Measurements from ENCODE around the gene SFT2D3. TPM values are rescaled to one million over a fixed set of nuclear protein-coding genes. Genes with fewer than 3 reads are reported as not detected.

The SFT2D3 gene
- total and polyA plus RNA-seq, 2 of the 13 experiments (the other 11 are each of a cell fraction or from before 2014, with no cell fraction given), result 8.3 to 9.4 TPM

GRCh38 chr2:127659408-127660290 lies 41.6 kb upstream of the SFT2D3 start:
- Histone ChIP-seq H3K27me3 (ENCODE audit: control insufficient read depth in 1 of 2, insufficient read depth in 2 of 2, low read length in 2 of 2) (peaks cover 2 to 57% of the 10 kb centered on the region in 2 experiments; a peak in 4 of 5 replicates), H3K4me2 (ENCODE audit: low read depth, low read length) (no peak overlapping the region), H4K20me1 (ENCODE audit: insufficient read depth, low read length) (no peaks in the 10 kb centered on the region), H3K4me1 (ENCODE audit: insufficient read depth, low read length) (peaks cover 14% of the 10 kb centered on the region), H3K79me2 (ENCODE audit: insufficient read depth, low read length) (no peaks in the 10 kb centered on the region), H3K27ac (ENCODE audit: extremely low read length, insufficient read depth, low read length) (no peak overlapping the region), H2AFZ (ENCODE audit: low read length) (no peak overlapping the region), H3K4me3 (replicated peaks in 1 of 3; ENCODE audit: insufficient read depth in 1 of 3, low read depth in 2 of 3, low read length in 3 of 3) (no peak overlapping the region), H3K9me3 (ENCODE audit: low read length) (no peaks in the 10 kb centered on the region), H3K9ac (ENCODE audit: insufficient read depth, low read depth, low read length) (no peak overlapping the region), H3K36me3 (replicated peaks in 1 of 2; ENCODE audit: control insufficient read depth in 1 of 2, insufficient read depth in 2 of 2, low read length in 2 of 2) (no peaks in the 10 kb centered on the region)
- DNase-seq (ENCODE audit: low spot score) (no peak), FAIRE-seq (no peak), ATAC-seq (no peak)
- in situ Hi-C loops (cut with HindIII; ENCODE audit: extremely low pct_ligation_motif_present, low pct_unique_long_range_greater_than_20kb), result no loop called here
- 73% methylated on average over 12 of the region's 14 CpGs for WGBS (ENCODE audit: low lambda C conversion rate)
- CTCF ChIA-PET (ENCODE audit: low intra/inter-chr PET ratio, low total read pairs), result no interaction called here
- POLR2A ChIA-PET, result no interaction called here
- no TSS peak for BruUV-seq (replicated peaks)
- peak; percentile 9 to 20; a peak in 1 of 4 replicates for TF ChIP-seq MAFK (conservative IDR thresholded peaks at IDR 0.05 in 1 of 2, IDR thresholded peaks at IDR 0.05 in 1 of 2; ENCODE audit: low read length in 2 of 2)
- no peak for TF ChIP-seq TFE3 (CRISPR knock-in tag; IDR thresholded peaks at IDR 0.05)
- TF ChIP-seq NFYC (CRISPR knock-in tag; IDR thresholded peaks at IDR 0.05), result peak; percentile 48
- TF ChIP-seq NFYB (CRISPR knock-in tag; IDR thresholded peaks at IDR 0.05), result peak; percentile 64
- intact Hi-C loops (cut with micrococcal nuclease; ENCODE audit: unreplicated experiment), result no loop called here

- Histone ChIP-seq H3K4me3 (replicated peaks in 1 of 3; ENCODE audit: insufficient read depth in 1 of 3, low read depth in 2 of 3, low read length in 3 of 3) (no peak overlapping the region), H3K9me3 (ENCODE audit: low read length) (no peaks in the 10 kb centered on the region), H3K79me2 (ENCODE audit: insufficient read depth, low read length) (no peaks in the 10 kb centered on the region), H3K9ac (ENCODE audit: insufficient read depth, low read depth, low read length) (no peak overlapping the region), H3K4me2 (ENCODE audit: low read depth, low read length) (no peak overlapping the region), H3K36me3 (replicated peaks in 1 of 2; ENCODE audit: control insufficient read depth in 1 of 2, insufficient read depth in 2 of 2, low read length in 2 of 2) (no peaks in the 10 kb centered on the region), H3K4me1 (ENCODE audit: insufficient read depth, low read length) (peaks cover 14% of the 10 kb centered on the region), H3K27me3 (ENCODE audit: control insufficient read depth in 1 of 2, insufficient read depth in 2 of 2, low read length in 2 of 2) (peaks cover 2 to 58% of the 10 kb centered on the region in 2 experiments; a peak in 4 of 5 replicates), H3K27ac (ENCODE audit: extremely low read length, insufficient read depth, low read length) (no peak overlapping the region), H2AFZ (ENCODE audit: low read length) (no peak overlapping the region), H4K20me1 (ENCODE audit: insufficient read depth, low read length) (no peaks in the 10 kb centered on the region)
- WGBS (ENCODE audit: low lambda C conversion rate), result 77% methylated on average over 10 of the region's 10 CpGs
- DNase-seq (ENCODE audit: low spot score) (no peak), ATAC-seq (no peak), FAIRE-seq (no peak)
- TF ChIP-seq NFYC (CRISPR knock-in tag; IDR thresholded peaks at IDR 0.05) (0 out of 2 replicates have a peak, but pooled peaks have one; percentile 3), NFYB (CRISPR knock-in tag; IDR thresholded peaks at IDR 0.05) (peak; percentile 13; the same call in 1 of the 2 replicates), DZIP1 (CRISPR knock-in tag; IDR thresholded peaks at IDR 0.05) (no peak)
- intact Hi-C loops (cut with micrococcal nuclease; ENCODE audit: unreplicated experiment) (no loop called here), in situ Hi-C loops (cut with HindIII; ENCODE audit: extremely low pct_ligation_motif_present, low pct_unique_long_range_greater_than_20kb) (no loop called here)
- CTCF ChIA-PET (ENCODE audit: low intra/inter-chr PET ratio, low total read pairs), result no interaction called here
- POLR2A ChIA-PET, result no interaction called here
- BruUV-seq (replicated peaks), result no TSS peak
Measured at GRCh38 chr2:127660291-127660578, 41.1 kb upstream of the SFT2D3 start.

All from HepG2 (cell line).